ENCODE measurements around the gene ZNF641. TPM values are rescaled to one million over a fixed set of nuclear protein-coding genes. Genes with fewer than 3 reads are reported as not detected.
"Not testable (repeated sequence)": the region's sequence is repeated elsewhere in the genome, so short reads cannot be mapped to it uniquely, and the experiment has no call there.

Gene ZNF641
- total RNA-seq, 3 donors from 2014 or later = 22.9 to 33.8 (median 23.4) TPM

- intact Hi-C loops (cut with DNase I; ENCODE audit: low total_unique reads) = no loop called here
- TF ChIP-seq POLR2AphosphoS5 (IDR thresholded peaks at IDR 0.05) (no peak), POLR2A (IDR thresholded peaks at IDR 0.05) (no peak), CTCF (IDR thresholded peaks at IDR 0.05) (no peak)
- Histone ChIP-seq H3K27ac (no peak overlapping the region), H3K4me1 (no peaks in the 10 kb centered on the region), H3K36me3 (no peaks in the 10 kb centered on the region), H3K4me3 (no peak overlapping the region), H3K27me3 (no peaks in the 10 kb centered on the region), H3K9me3 (no peaks in the 10 kb centered on the region)
- no peak for DNase-seq (ENCODE audit: low spot score in 2 of 2)
Measured at GRCh38 chr12:48336564-48336963, 14.2 kb downstream of the ZNF641 start.

DNA sequence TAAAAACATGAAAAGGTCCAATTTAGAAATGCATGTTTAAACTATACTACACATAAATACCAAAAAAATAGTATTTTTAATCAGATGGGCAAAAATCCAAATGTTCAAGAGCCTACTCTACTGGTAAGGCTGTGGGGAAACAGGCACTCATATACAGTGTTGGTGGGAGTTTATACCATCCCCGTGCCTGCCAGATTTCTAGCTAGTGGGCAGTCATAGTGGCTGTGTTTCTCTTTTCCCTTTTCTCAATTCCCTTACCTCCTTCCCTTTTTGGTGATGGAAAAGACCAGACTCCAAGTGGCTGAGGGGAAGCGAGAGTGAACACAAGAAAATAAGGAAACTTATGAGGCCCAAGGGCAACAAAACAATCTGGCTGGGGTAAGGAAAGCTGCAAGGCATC lies 14.7 kb downstream of the ZNF641 start:
- Histone ChIP-seq H3K27ac (no peak overlapping the region), H3K4me1 (no peaks in the 10 kb centered on the region), H3K27me3 (no peaks in the 10 kb centered on the region), H3K9me3 (no peaks in the 10 kb centered on the region), H3K4me3 (no peak overlapping the region), H3K36me3 (no peaks in the 10 kb centered on the region)
- intact Hi-C loops (cut with DNase I; ENCODE audit: low total_unique reads) = no loop called here
- DNase-seq (ENCODE audit: low spot score in 2 of 2) = no peak
- no peak for TF ChIP-seq POLR2AphosphoS5 (IDR thresholded peaks at IDR 0.05)
- no peak for TF ChIP-seq POLR2A (IDR thresholded peaks at IDR 0.05)
- TF ChIP-seq CTCF (IDR thresholded peaks at IDR 0.05) = no peak

- Histone ChIP-seq H3K27ac (no peak overlapping the region), H3K4me3 (no peak overlapping the region), H3K27me3 (no peaks in the 10 kb centered on the region), H3K36me3 (no peaks in the 10 kb centered on the region), H3K4me1 (no peaks in the 10 kb centered on the region), H3K9me3 (no peaks in the 10 kb centered on the region)
- no peak for DNase-seq (ENCODE audit: low spot score in 2 of 2)
- no peak for TF ChIP-seq POLR2A (IDR thresholded peaks at IDR 0.05)
- no peak for TF ChIP-seq CTCF (IDR thresholded peaks at IDR 0.05)
- no peak for TF ChIP-seq POLR2AphosphoS5 (IDR thresholded peaks at IDR 0.05)
- intact Hi-C loops (cut with DNase I; ENCODE audit: low total_unique reads) = no loop called here
Measured at GRCh38 chr12:48334808-48335207, 15.9 kb downstream of the ZNF641 start.

DNA sequence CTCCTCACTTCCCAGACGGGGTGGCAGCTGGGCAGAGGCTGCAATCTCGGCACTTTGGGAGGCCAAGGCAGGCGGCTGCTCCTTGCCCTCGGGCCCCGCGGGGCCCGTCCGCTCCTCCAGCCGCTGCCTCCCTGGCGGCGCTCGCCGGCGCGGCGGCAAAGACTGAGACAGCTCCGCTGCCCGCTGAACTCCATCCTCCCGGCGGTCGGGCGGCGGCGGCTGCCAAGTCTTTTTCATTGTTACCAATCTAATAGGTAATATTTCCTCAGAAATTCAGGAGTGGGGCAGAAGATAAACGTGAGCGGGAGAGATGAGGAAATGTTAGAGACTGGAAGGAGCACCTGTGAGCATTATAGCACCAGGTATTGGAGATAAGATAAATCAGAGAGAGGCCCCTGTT lies 17.0 kb downstream of the ZNF641 start:
- H3K9me3 ChIP-seq; H3K27ac ChIP-seq; DNase-seq (ENCODE audit: low spot score in 2 of 2); H3K36me3 ChIP-seq; H3K27me3 ChIP-seq; intact Hi-C loops (cut with DNase I; ENCODE audit: low total_unique reads); H3K4me1 ChIP-seq; H3K4me3 ChIP-seq: not testable (repeated sequence)

DNA sequence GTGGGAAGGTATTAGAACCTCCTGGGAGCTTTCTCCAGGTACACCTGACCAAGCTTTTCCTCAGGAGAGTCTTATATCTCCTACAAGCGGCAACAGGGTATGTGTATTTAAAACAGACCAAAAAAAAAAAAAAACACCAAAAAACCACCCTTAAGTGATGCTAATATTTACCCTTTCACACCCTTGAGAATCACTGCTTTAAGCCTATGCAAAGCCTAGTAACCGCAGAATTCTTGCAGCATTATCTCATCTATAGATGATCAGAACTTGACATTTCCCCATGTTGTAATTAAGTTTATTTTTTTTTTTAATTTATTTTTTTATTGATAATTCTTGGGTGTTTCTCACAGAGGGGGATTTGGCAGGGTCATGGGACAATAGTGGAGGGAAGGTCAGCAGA lies 19.3 kb downstream of the ZNF641 start:
- Histone ChIP-seq H3K4me1 (no peaks in the 10 kb centered on the region), H3K4me3 (no peak overlapping the region), H3K27me3 (no peaks in the 10 kb centered on the region), H3K27ac (no peak overlapping the region), H3K36me3 (no peaks in the 10 kb centered on the region), H3K9me3 (no peaks in the 10 kb centered on the region)
- TF ChIP-seq CTCF (IDR thresholded peaks at IDR 0.05) (no peak), POLR2AphosphoS5 (IDR thresholded peaks at IDR 0.05) (no peak), POLR2A (IDR thresholded peaks at IDR 0.05) (no peak)
- DNase-seq (ENCODE audit: low spot score in 2 of 2) = no peak
- intact Hi-C loops (cut with DNase I; ENCODE audit: low total_unique reads) = no loop called here
